ENCODE measurements around the gene ZSCAN18. TPM values are rescaled to one million over a fixed set of nuclear protein-coding genes. Genes with fewer than 3 reads are reported as not detected.

Gene ZSCAN18
- total RNA-seq, 1 experiment from 2014 or later, result not detected

- intact Hi-C loops (cut with micrococcal nuclease), result no loop called here
- no peak for DNase-seq (ENCODE audit: unreplicated experiment)
- POLR2A ChIA-PET, result no interaction called here
- peaks cover 34% of the 10 kb centered on the region for H3K9me3 Mint-ChIP-seq (ENCODE audit: unreplicated experiment)
- H3K4me1 Mint-ChIP-seq (ENCODE audit: insufficient read depth, unreplicated experiment), result no peaks in the 10 kb centered on the region
- H3K4me3 Mint-ChIP-seq (ENCODE audit: unreplicated experiment), result no peak overlapping the region
- H3K27ac Mint-ChIP-seq (ENCODE audit: low read depth, unreplicated experiment), result no peak overlapping the region
- TF ChIP-seq CTCF (IDR thresholded peaks at IDR 0.05; ENCODE audit: unreplicated experiment), result no peak
- H3K36me3 Mint-ChIP-seq (ENCODE audit: insufficient read depth, unreplicated experiment), result no peaks in the 10 kb centered on the region
- H3K27me3 Mint-ChIP-seq (ENCODE audit: insufficient read depth, unreplicated experiment), result no peaks in the 10 kb centered on the region
- CTCF ChIA-PET, result no interaction called here
- BruUV-seq (replicated peaks), result no TSS peak
These were observed 30.7 kb downstream of the ZSCAN18 start for GRCh38 chr19:58067240-58067912.

- intact Hi-C loops (cut with micrococcal nuclease), result no loop called here
- CTCF ChIA-PET, result no interaction called here
- Mint-ChIP-seq H3K4me1 (ENCODE audit: insufficient read depth, unreplicated experiment) (no peaks in the 10 kb centered on the region), H3K27ac (ENCODE audit: low read depth, unreplicated experiment) (no peak overlapping the region), H3K9me3 (ENCODE audit: unreplicated experiment) (peaks cover 33% of the 10 kb centered on the region), H3K4me3 (ENCODE audit: unreplicated experiment) (no peak overlapping the region), H3K27me3 (ENCODE audit: insufficient read depth, unreplicated experiment) (no peaks in the 10 kb centered on the region), H3K36me3 (ENCODE audit: insufficient read depth, unreplicated experiment) (no peaks in the 10 kb centered on the region)
- no TSS peak for BruUV-seq (replicated peaks)
- no peak for DNase-seq (ENCODE audit: unreplicated experiment)
- TF ChIP-seq CTCF (IDR thresholded peaks at IDR 0.05; ENCODE audit: unreplicated experiment), result no peak
- POLR2A ChIA-PET, result no interaction called here
These were observed 34.3 kb downstream of the ZSCAN18 start for GRCh38 chr19:58063712-58064111.

GRCh38 chr19:58060231-58060630 is 37.8 kb downstream of the ZSCAN18 start:
- CTCF ChIA-PET, result no interaction called here
- Mint-ChIP-seq H3K27ac (ENCODE audit: low read depth, unreplicated experiment) (no peak overlapping the region), H3K36me3 (ENCODE audit: insufficient read depth, unreplicated experiment) (no peaks in the 10 kb centered on the region), H3K4me3 (ENCODE audit: unreplicated experiment) (no peak overlapping the region), H3K4me1 (ENCODE audit: insufficient read depth, unreplicated experiment) (no peaks in the 10 kb centered on the region), H3K9me3 (ENCODE audit: unreplicated experiment) (peaks cover 15% of the 10 kb centered on the region), H3K27me3 (ENCODE audit: insufficient read depth, unreplicated experiment) (no peaks in the 10 kb centered on the region)
- intact Hi-C loops (cut with micrococcal nuclease), result no loop called here
- POLR2A ChIA-PET, result no interaction called here
- no TSS peak for BruUV-seq (replicated peaks)
- no peak for DNase-seq (ENCODE audit: unreplicated experiment)
- no peak for TF ChIP-seq CTCF (IDR thresholded peaks at IDR 0.05; ENCODE audit: unreplicated experiment)

- TF ChIP-seq CTCF (IDR thresholded peaks at IDR 0.05; ENCODE audit: unreplicated experiment), result no peak
- Mint-ChIP-seq H3K4me3 (ENCODE audit: unreplicated experiment) (no peak overlapping the region), H3K27ac (ENCODE audit: low read depth, unreplicated experiment) (no peak overlapping the region), H3K36me3 (ENCODE audit: insufficient read depth, unreplicated experiment) (no peaks in the 10 kb centered on the region), H3K27me3 (ENCODE audit: insufficient read depth, unreplicated experiment) (no peaks in the 10 kb centered on the region), H3K9me3 (ENCODE audit: unreplicated experiment) (peaks cover 18% of the 10 kb centered on the region), H3K4me1 (ENCODE audit: insufficient read depth, unreplicated experiment) (no peaks in the 10 kb centered on the region)
- CTCF ChIA-PET, result interaction anchor here (0.6 kb wide), 1 partner anchor 53 kb away, joined by 4 read pairs; no protein-coding TSS in a partner anchor
- POLR2A ChIA-PET, result no interaction called here
- intact Hi-C loops (cut with micrococcal nuclease), result no loop called here
- no peak for DNase-seq (ENCODE audit: unreplicated experiment)
- no TSS peak for BruUV-seq (replicated peaks)
These were observed 38.4 kb downstream of the ZSCAN18 start for GRCh38 chr19:58059671-58060078.
